K562 (cell line): ENCODE measurements around the gene SYT13. TPM values are rescaled to one million over a fixed set of nuclear protein-coding genes. Genes with fewer than 3 reads are reported as not detected.

ENCODE experiments used
- ATAC-seq: fragments of 200-7000 bp; cut with Tn5 transposase; 3 replicates; pipeline ENCODE4 v1.9.1; 2020; ENCODE audit warnings: moderate library complexity
- BruUV-seq: library from RNA; stranded (reverse); fragments of 400-500 nt; replicated peaks from 2 replicates; lab custom pipeline; 2021; lab: Mats Ljungman, UMichigan
- CTCF ChIA-PET: fragments of 300-600 bp; formaldehyde crosslinking; extraction: SDS; loops from one replicate; lab custom pipeline; 2021; ENCODE audit warnings: low intra/inter-chr PET ratio; lab: Yijun Ruan, JAX
- POLR2A ChIA-PET: fragments of 300-600, 350-650 bp; sonication (Branson Sonifier 250); formaldehyde crosslinking; extraction: SDS; loops from one replicate; lab custom pipeline; 2021; ENCODE audit warnings: antibody characterized with exemption, inconsistent platforms; lab: Yijun Ruan, JAX
- DNase-seq, 4 experiments: peaks; one replicate each; pipeline versions ENCODE4 v3.0.0 to v3.0.0-alpha.2; 2011 to 2018; ENCODE audit warnings: low spot score in 3 of 4, mixed read lengths in 3 of 4; ENCODE audit errors: extremely low read depth in 1 of 4
- FAIRE-seq: peaks from 2 replicates; lab custom pipeline; 2011; peaks lifted over from hg19 to GRCh38; lab: Jason Lieb, UNC
- H2AFZ ChIP-seq: 2 replicates; pipeline ENCODE4 v1.6.0; 2011; ENCODE audit warnings: low read depth, low read length, control low read depth, inconsistent platforms
- H3K27ac ChIP-seq: fragments of 200-600 bp; 3 replicates; pipeline ENCODE4 v1.8.0; 2011; ENCODE audit warnings: low read depth, mild to moderate bottlenecking, control low read depth, inconsistent platforms, low read length, moderate library complexity, mixed read lengths; ENCODE audit errors: extremely low read depth
- H3K27me3 ChIP-seq, 2 experiments: fragments of 300-600 bp in 1 of 2; 2 replicates in 1 of 2; 3 replicates in 1 of 2; pipeline versions ENCODE4 v1.6.0 to v1.8.0; 2011; ENCODE audit warnings: inconsistent platforms in 2 of 2, low read length in 2 of 2, mild to moderate bottlenecking in 1 of 2, mixed read lengths in 1 of 2, moderate library complexity in 1 of 2; ENCODE audit not compliant: control insufficient read depth in 2 of 2, insufficient read depth in 2 of 2
- H3K36me3 ChIP-seq: fragments of 300-600 bp; 3 replicates; pipeline ENCODE4 v1.8.0; 2011; ENCODE audit warnings: mild to moderate bottlenecking, low read length, inconsistent platforms; ENCODE audit not compliant: control insufficient read depth, insufficient read depth
- H3K4me1 ChIP-seq, 2 experiments: fragments of 200-600 bp in 1 of 2; replicated peaks in 1 of 2; 2 replicates in 1 of 2; 3 replicates in 1 of 2; pipeline versions ENCODE4 v1.5.1 to v1.8.0; 2011; ENCODE audit warnings: inconsistent platforms in 2 of 2, low read length in 2 of 2, mild to moderate bottlenecking in 1 of 2, mixed read lengths in 1 of 2, moderate library complexity in 1 of 2; ENCODE audit not compliant: control insufficient read depth in 2 of 2, insufficient read depth in 2 of 2
- H3K4me2 ChIP-seq: 2 replicates; pipeline ENCODE4 v1.6.1; 2011; ENCODE audit warnings: low read length, control low read depth, inconsistent platforms, mixed read lengths; ENCODE audit not compliant: insufficient read depth
- H3K4me3 ChIP-seq: fragments of 200-600 bp; sonication (generic), shearing (Covaris generic); 2 replicates; pipeline ENCODE4 v1.5.1; 2016; ENCODE audit warnings: control low read depth, inconsistent platforms
- H3K79me2 ChIP-seq: fragments of 200-600 bp; 3 replicates; pipeline ENCODE4 v1.8.0; 2011; ENCODE audit warnings: low read length, inconsistent platforms; ENCODE audit not compliant: control insufficient read depth, insufficient read depth
- H3K9ac ChIP-seq, 2 experiments: 2 replicates each; pipeline versions ENCODE4 v1.6.0 to v1.6.1; 2011; ENCODE audit warnings: low read depth in 2 of 2, low read length in 2 of 2, control low read depth in 1 of 2, inconsistent platforms in 1 of 2, mild to moderate bottlenecking in 1 of 2, mixed read lengths in 1 of 2; ENCODE audit not compliant: insufficient read depth in 1 of 2
- H3K9me1 ChIP-seq: one replicate; pipeline ENCODE4 v1.6.0; 2011; ENCODE audit warnings: inconsistent platforms, mild to moderate bottlenecking, low read length, moderate library complexity; ENCODE audit not compliant: control insufficient read depth, insufficient read depth
- H3K9me3 ChIP-seq: replicated peaks from 2 replicates; pipeline ENCODE4 v1.5.1; 2011; ENCODE audit warnings: low read depth, low read length, inconsistent platforms; ENCODE audit not compliant: control insufficient read depth, insufficient read depth
- H4K20me1 ChIP-seq: replicated peaks from 2 replicates; pipeline ENCODE4 v1.6.1; 2011; ENCODE audit warnings: low read length, inconsistent platforms, mixed read lengths; ENCODE audit not compliant: control insufficient read depth, insufficient read depth
- MTF1 ChIP-seq: fragments of 250-450 bp; sonication (Bioruptor Pico); IDR thresholded peaks from 2 replicates; pipeline ENCODE4 v1.9.0; 2021; ENCODE audit warnings: moderate library complexity, mild to moderate bottlenecking, inconsistent platforms, borderline replicate concordance
- RFX1 ChIP-seq: fragments of 450-650 bp; IDR thresholded peaks from 2 replicates; pipeline ENCODE4 v1.6.1; 2016; ENCODE audit warnings: mild to moderate bottlenecking, moderate library complexity
- WGBS: fragments of 100-300 bp; shearing (Covaris generic); methylation state at CpG from one replicate; pipeline ENCODE4 v1.1.6; 2016; ENCODE audit warnings: low coverage, mixed read lengths; ENCODE audit not compliant: insufficient coverage; ENCODE audit errors: missing lambda C conversion rate; 5-methylcytosine and 5-hydroxymethylcytosine counted together
- in situ Hi-C: fragments of 300-500 bp; cut with MboI; formaldehyde crosslinking; loops from 4 replicates; pipeline ENCODE4 v1.15.0; 2018; ENCODE audit warnings: inconsistent platforms, mixed read lengths
- intact Hi-C: fragments of 100-400 bp; cut with micrococcal nuclease; formaldehyde crosslinking; loops from 2 replicates; pipeline ENCODE4 v1.14.2; 2022
- polyA plus RNA-seq, 8 experiments: library from polyadenylated mRNA; depleted of rRNA in 4 of 8; stranded (reverse) in 5 of 8; unstranded in 3 of 8; fragments of >200 nt; fragmentation: Nextera tagmentation in 2 of 8; fragmentation: Illumina TruSeq in 1 of 8; extraction: Ambion mirVana in 2 of 8; extraction: Trizol in 1 of 8; gene quantifications; 2 replicates each; pipeline versions ENCODE4 v1.2.1 to v1.2.3, GENCODE V29; 2011 to 2014; ENCODE audit warnings: inconsistent platforms in 1 of 8, missing spikeins in 1 of 8
- total RNA-seq, 7 experiments: library from RNA; depleted of rRNA in 6 of 7; stranded (reverse); fragments of >200 nt in 6 of 7; fragmentation: Illumina TruSeq in 2 of 7; extraction: Trizol in 2 of 7; gene quantifications; 2 replicates each; pipeline versions ENCODE4 v1.2.1 to v1.2.3, GENCODE V29; 2011 to 2021; ENCODE audit warnings: low replicate concordance in 1 of 7
- TF ChIP-seq, protein P1 (sequence below): fragments of 450-650 bp; formaldehyde crosslinking; IDR thresholded peaks from 2 replicates; pipeline ENCODE4 v1.4.0; 2020; ENCODE audit warnings: mild to moderate bottlenecking, mixed read lengths

The SYT13 gene
- total and polyA plus RNA-seq, 9 of the 15 experiments (the other 6 are each of a cell fraction or from before 2014, with no cell fraction given): under 0.01 to 0.13 (median 0.08) TPM; not detected in 2

- TF ChIP-seq, protein P1, sequence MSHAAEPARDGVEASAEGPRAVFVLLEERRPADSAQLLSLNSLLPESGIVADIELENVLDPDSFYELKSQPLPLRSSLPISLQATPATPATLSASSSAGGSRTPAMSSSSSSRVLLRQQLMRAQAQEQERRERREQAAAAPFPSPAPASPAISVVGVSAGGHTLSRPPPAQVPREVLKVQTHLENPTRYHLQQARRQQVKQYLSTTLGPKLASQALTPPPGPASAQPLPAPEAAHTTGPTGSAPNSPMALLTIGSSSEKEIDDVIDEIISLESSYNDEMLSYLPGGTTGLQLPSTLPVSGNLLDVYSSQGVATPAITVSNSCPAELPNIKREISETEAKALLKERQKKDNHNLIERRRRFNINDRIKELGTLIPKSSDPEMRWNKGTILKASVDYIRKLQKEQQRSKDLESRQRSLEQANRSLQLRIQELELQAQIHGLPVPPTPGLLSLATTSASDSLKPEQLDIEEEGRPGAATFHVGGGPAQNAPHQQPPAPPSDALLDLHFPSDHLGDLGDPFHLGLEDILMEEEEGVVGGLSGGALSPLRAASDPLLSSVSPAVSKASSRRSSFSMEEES (CRISPR knock-in tag): peak; percentile 42
- TF ChIP-seq MTF1 (CRISPR knock-in tag): no peak
- peak; percentile 60 for TF ChIP-seq RFX1
- Histone ChIP-seq H3K4me3 (no peak overlapping the region), H3K9ac (no peak overlapping the region), H3K27ac (no peak overlapping the region), H3K9me1 (no peaks in the 10 kb centered on the region), H3K4me1 (peaks cover 0 to 5% of the 10 kb centered on the region in 2 experiments; a peak in 2 of 5 replicates), H2AFZ (no peak overlapping the region), H3K9me3 (no peaks in the 10 kb centered on the region), H4K20me1 (no peaks in the 10 kb centered on the region; the same call in 1 of the 2 replicates), H3K4me2 (no peak overlapping the region), H3K36me3 (no peaks in the 10 kb centered on the region), H3K27me3 (peaks cover 13 to 23% of the 10 kb centered on the region in 2 experiments; a peak in 3 of 5 replicates), H3K79me2 (no peaks in the 10 kb centered on the region)
- 0% methylated on average over 2 of the region's 2 CpGs for WGBS
- in situ Hi-C loops (loop anchor here (25.0 kb wide), 1 partner anchor 176 kb away; no protein-coding TSS in a partner anchor), intact Hi-C loops (no loop called here)
- POLR2A ChIA-PET: interaction anchor here (0.6 kb wide), 1 partner anchor 910 kb away, joined by 3 read pairs; no protein-coding TSS in a partner anchor
- BruUV-seq: no TSS peak
- no peak for DNase-seq
- no peak for FAIRE-seq
- CTCF ChIA-PET: no interaction called here
- no peak for ATAC-seq
Measured at GRCh38 chr11:45288339-45288738, 2.2 kb upstream of the SYT13 start.
